Measurements from ENCODE around the gene C1QTNF9.
"Not testable (repeated sequence)": the region's sequence is repeated elsewhere in the genome, so short reads cannot be mapped to it uniquely, and the experiment has no call there.

- TF ChIP-seq EZH2 (IDR thresholded peaks at IDR 0.05; ENCODE audit: low read depth, low read length, severe bottlenecking); ATF2 (IDR thresholded peaks at IDR 0.05; ENCODE audit: low read length); MAFK (IDR thresholded peaks at IDR 0.05; ENCODE audit: low read depth, low read length); EP300 (IDR thresholded peaks at IDR 0.05; ENCODE audit: borderline replicate concordance in 1 of 2, low read depth in 2 of 2, low read length in 2 of 2); POLR2A (IDR thresholded peaks at IDR 0.05; ENCODE audit: control extremely low read depth in 1 of 2, low read depth in 2 of 2, low read length in 2 of 2); ZNF274 (IDR thresholded peaks at IDR 0.05; ENCODE audit: borderline replicate concordance, extremely low read depth, low read length); RXRA (IDR thresholded peaks at IDR 0.05; ENCODE audit: insufficient read depth, low read depth, low read length); TAF1 (IDR thresholded peaks at IDR 0.05; ENCODE audit: low read depth, low read length); CREB1 (IDR thresholded peaks at IDR 0.05); USF2 (IDR thresholded peaks at IDR 0.05; ENCODE audit: low read length): not testable (repeated sequence)
- TF ChIP-seq, protein P1, sequence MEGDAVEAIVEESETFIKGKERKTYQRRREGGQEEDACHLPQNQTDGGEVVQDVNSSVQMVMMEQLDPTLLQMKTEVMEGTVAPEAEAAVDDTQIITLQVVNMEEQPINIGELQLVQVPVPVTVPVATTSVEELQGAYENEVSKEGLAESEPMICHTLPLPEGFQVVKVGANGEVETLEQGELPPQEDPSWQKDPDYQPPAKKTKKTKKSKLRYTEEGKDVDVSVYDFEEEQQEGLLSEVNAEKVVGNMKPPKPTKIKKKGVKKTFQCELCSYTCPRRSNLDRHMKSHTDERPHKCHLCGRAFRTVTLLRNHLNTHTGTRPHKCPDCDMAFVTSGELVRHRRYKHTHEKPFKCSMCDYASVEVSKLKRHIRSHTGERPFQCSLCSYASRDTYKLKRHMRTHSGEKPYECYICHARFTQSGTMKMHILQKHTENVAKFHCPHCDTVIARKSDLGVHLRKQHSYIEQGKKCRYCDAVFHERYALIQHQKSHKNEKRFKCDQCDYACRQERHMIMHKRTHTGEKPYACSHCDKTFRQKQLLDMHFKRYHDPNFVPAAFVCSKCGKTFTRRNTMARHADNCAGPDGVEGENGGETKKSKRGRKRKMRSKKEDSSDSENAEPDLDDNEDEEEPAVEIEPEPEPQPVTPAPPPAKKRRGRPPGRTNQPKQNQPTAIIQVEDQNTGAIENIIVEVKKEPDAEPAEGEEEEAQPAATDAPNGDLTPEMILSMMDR (IDR thresholded peaks at IDR 0.05; ENCODE audit: control extremely low read depth in 1 of 3, insufficient read depth in 1 of 3, low read depth in 1 of 3, low read length in 3 of 3), result not testable (repeated sequence)
Observed at GRCh38 chr13:24321416-24321815, 12.0 kb downstream of the C1QTNF9 start.
